OCI-LY3 (cell line): ENCODE results near the gene PTPRN2.

Experiments used
- EZH2phosphoT487 ChIP-seq: fragments of 200-600 bp; shearing (Covaris generic); IDR thresholded peaks from 2 replicates; pipeline ENCODE4 v1.6.1; 2018; ENCODE audit warnings: antibody characterized with exemption, mixed run types, low read depth
- TF ChIP-seq, protein P1 (sequence below): fragments of 200-600, 300-600 bp; sonication (generic); IDR thresholded peaks from 2 replicates; pipeline ENCODE4 v1.5.1; 2014; ENCODE audit warnings: antibody characterized with exemption, low read length, low read depth

DNA sequence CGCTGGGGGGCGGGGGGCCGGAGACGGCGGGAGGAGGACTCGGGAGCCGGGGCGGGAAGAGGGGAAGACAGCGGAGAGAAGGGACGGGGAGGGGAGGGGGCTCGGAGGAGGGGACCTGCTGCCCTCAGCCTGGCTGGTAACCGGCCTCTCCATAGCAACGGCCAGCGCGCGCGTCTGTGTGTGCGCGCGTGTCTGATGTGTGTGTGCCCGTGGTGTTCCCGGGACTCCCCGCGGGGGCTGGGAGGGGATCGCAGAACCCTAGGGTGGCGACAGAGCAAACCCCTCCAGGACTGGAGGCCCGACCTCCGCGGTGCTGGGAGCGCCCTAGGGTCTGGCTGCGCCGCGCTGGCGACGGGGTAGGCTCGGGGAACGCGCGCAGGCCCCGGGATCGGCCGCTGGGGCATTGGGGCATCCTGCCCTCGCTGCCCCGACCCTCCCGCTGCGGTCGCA lies 894.5 kb downstream of the PTPRN2 start:
- TF ChIP-seq, protein P1, sequence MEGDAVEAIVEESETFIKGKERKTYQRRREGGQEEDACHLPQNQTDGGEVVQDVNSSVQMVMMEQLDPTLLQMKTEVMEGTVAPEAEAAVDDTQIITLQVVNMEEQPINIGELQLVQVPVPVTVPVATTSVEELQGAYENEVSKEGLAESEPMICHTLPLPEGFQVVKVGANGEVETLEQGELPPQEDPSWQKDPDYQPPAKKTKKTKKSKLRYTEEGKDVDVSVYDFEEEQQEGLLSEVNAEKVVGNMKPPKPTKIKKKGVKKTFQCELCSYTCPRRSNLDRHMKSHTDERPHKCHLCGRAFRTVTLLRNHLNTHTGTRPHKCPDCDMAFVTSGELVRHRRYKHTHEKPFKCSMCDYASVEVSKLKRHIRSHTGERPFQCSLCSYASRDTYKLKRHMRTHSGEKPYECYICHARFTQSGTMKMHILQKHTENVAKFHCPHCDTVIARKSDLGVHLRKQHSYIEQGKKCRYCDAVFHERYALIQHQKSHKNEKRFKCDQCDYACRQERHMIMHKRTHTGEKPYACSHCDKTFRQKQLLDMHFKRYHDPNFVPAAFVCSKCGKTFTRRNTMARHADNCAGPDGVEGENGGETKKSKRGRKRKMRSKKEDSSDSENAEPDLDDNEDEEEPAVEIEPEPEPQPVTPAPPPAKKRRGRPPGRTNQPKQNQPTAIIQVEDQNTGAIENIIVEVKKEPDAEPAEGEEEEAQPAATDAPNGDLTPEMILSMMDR: no peak
- TF ChIP-seq EZH2phosphoT487: no peak
